ENCODE measurements around the gene LZTR1. TPM values are rescaled to one million over a fixed set of nuclear protein-coding genes. Genes with fewer than 3 reads are reported as not detected.

The LZTR1 gene
- total RNA-seq, 1 experiment from 2014 or later, result 40.2 TPM

GRCh38 chr22:21022507-21022906 lies 40.4 kb downstream of the LZTR1 start:
- no peaks in the 10 kb centered on the region for H3K4me1 ChIP-seq (ENCODE audit: control insufficient read depth, insufficient read depth, low read length)
- TF ChIP-seq REST (IDR thresholded peaks at IDR 0.05; ENCODE audit: insufficient read depth in 1 of 2, low read depth in 2 of 2, low read length in 1 of 2) (no peak), POLR2AphosphoS5 (IDR thresholded peaks at IDR 0.05; ENCODE audit: low read depth, low read length) (no peak), SIN3A (IDR thresholded peaks at IDR 0.05; ENCODE audit: borderline replicate concordance, insufficient read depth, low read depth, low read length) (no peak), CTCF (IDR thresholded peaks at IDR 0.05) (no peak), TCF7L2 (IDR thresholded peaks at IDR 0.05; ENCODE audit: low read depth, low read length) (no peak)
- ATAC-seq (no peak), DNase-seq (ENCODE audit: low read depth, low spot score) (no peak)
- H3K27me3 ChIP-seq (ENCODE audit: control insufficient read depth, insufficient read depth, low read length), result no peaks in the 10 kb centered on the region
- no peak overlapping the region for H3K27ac ChIP-seq (ENCODE audit: low read length)
- in situ Hi-C loops (cut with HindIII; ENCODE audit: low pct_unique_long_range_greater_than_20kb, low sequenced_read_pairs), result no loop called here
- ChIA-PET CTCF (no interaction called here), POLR2A (no interaction called here)
- H3K9me3 ChIP-seq (ENCODE audit: control insufficient read depth, insufficient read depth, low read depth, low read length), result no peaks in the 10 kb centered on the region
- no peaks in the 10 kb centered on the region for H3K36me3 ChIP-seq (ENCODE audit: control insufficient read depth, insufficient read depth, low read length)
- no peak overlapping the region for H3K4me3 ChIP-seq (ENCODE audit: low read depth in 2 of 2, low read length in 2 of 2)
- intact Hi-C loops (cut with micrococcal nuclease; ENCODE audit: unreplicated experiment), result no loop called here
- BruUV-seq (replicated peaks), result no TSS peak

- intact Hi-C loops (cut with micrococcal nuclease; ENCODE audit: unreplicated experiment) (no loop called here), in situ Hi-C loops (cut with HindIII; ENCODE audit: low pct_unique_long_range_greater_than_20kb, low sequenced_read_pairs) (no loop called here)
- H3K9me3 ChIP-seq (ENCODE audit: control insufficient read depth, insufficient read depth, low read depth, low read length), result no peaks in the 10 kb centered on the region
- H3K4me1 ChIP-seq (ENCODE audit: control insufficient read depth, insufficient read depth, low read length), result no peaks in the 10 kb centered on the region
- H3K27me3 ChIP-seq (ENCODE audit: control insufficient read depth, insufficient read depth, low read length), result no peaks in the 10 kb centered on the region
- H3K27ac ChIP-seq (ENCODE audit: low read length), result no peak overlapping the region
- no TSS peak for BruUV-seq (replicated peaks)
- no peak for TF ChIP-seq SIN3A (IDR thresholded peaks at IDR 0.05; ENCODE audit: borderline replicate concordance, insufficient read depth, low read depth, low read length)
- no peak for TF ChIP-seq POLR2AphosphoS5 (IDR thresholded peaks at IDR 0.05; ENCODE audit: low read depth, low read length)
- TF ChIP-seq REST (IDR thresholded peaks at IDR 0.05; ENCODE audit: insufficient read depth in 1 of 2, low read depth in 2 of 2, low read length in 1 of 2), result no peak
- no peak for TF ChIP-seq TCF7L2 (IDR thresholded peaks at IDR 0.05; ENCODE audit: low read depth, low read length)
- no peak for TF ChIP-seq CTCF (IDR thresholded peaks at IDR 0.05)
- no peaks in the 10 kb centered on the region for H3K36me3 ChIP-seq (ENCODE audit: control insufficient read depth, insufficient read depth, low read length)
- DNase-seq (ENCODE audit: low read depth, low spot score) (no peak), ATAC-seq (no peak)
- CTCF ChIA-PET, result no interaction called here
- POLR2A ChIA-PET, result no interaction called here
- H3K4me3 ChIP-seq (ENCODE audit: low read depth in 2 of 2, low read length in 2 of 2), result no peak overlapping the region
These were observed 41.0 kb downstream of the LZTR1 start for GRCh38 chr22:21022955-21023614.

Measured in Panc1 (cell line).